Prostate gland (tissue), 2 donors: ENCODE measurements around the gene ZFP69B. TPM values are rescaled to one million over a fixed set of nuclear protein-coding genes. Genes with fewer than 3 reads are reported as not detected.

Source experiments
- DNase-seq: peaks from one replicate; pipeline ENCODE4 v3.0.0-alpha.2; 2019; ENCODE audit warnings: low spot score
- H3K27ac ChIP-seq, 2 donors: fragments of 200-600 bp; sonication (generic); 2 replicates each; pipeline ENCODE4 v1.5.1; 2017 to 2019
- H3K27me3 ChIP-seq: fragments of 200-600 bp; sonication (generic); replicated peaks from 2 replicates; pipeline ENCODE4 v1.5.1; 2019; ENCODE audit not compliant: insufficient read depth
- H3K36me3 ChIP-seq, 2 donors: fragments of 200-600 bp; sonication (generic); 1 replicate in 1 of 2; 2 replicates in 1 of 2; pipeline versions ENCODE4 v1.5.1 to v1.8.1; 2017 to 2019
- H3K4me1 ChIP-seq: fragments of 200-600 bp; sonication (generic); replicated peaks from 2 replicates; pipeline ENCODE4 v1.5.1; 2019
- H3K4me3 ChIP-seq, 2 donors: fragments of 200-600 bp; sonication (generic); 2 replicates each; pipeline ENCODE4 v1.5.1; 2017 to 2019
- H3K9me3 ChIP-seq: fragments of 200-600 bp; sonication (generic); 2 replicates; pipeline ENCODE4 v1.5.1; 2017
- CTCF ChIP-seq, 4 experiments: fragments of 200-600 bp in 2 of 4; fragments of 450-650 bp in 2 of 4; sonication (generic) in 2 of 4; IDR thresholded peaks; 1 replicate in 3 of 4; 2 replicates in 1 of 4; pipeline ENCODE4 v1.5.1; 2016 to 2019; ENCODE audit warnings: antibody characterized with exemption in 4 of 4, mild to moderate bottlenecking in 2 of 4, moderate library complexity in 2 of 4
- POLR2A ChIP-seq: fragments of 450-650 bp; IDR thresholded peaks from one replicate; pipeline ENCODE4 v1.6.1; 2016; ENCODE audit warnings: antibody characterized with exemption, mild to moderate bottlenecking
- POLR2AphosphoS5 ChIP-seq: sonication (generic); formaldehyde crosslinking; IDR thresholded peaks from one replicate; pipeline ENCODE4 v1.6.1; 2017; ENCODE audit warnings: antibody characterized with exemption
- WGBS: methylation state at CpG from one replicate; pipeline ENCODE4 v1.1.5; 2018; 5-methylcytosine and 5-hydroxymethylcytosine counted together
- intact Hi-C: fragments of 100-400 bp; cut with DNase I; formaldehyde crosslinking; loops from one replicate; pipeline ENCODE4 v1.14.2; 2022
- total RNA-seq, 2 donors: library from RNA; depleted of rRNA; stranded (reverse); fragments of >200 nt; gene quantifications; one replicate each; pipeline ENCODE4 v1.1.0, GENCODE V29; 2016

Gene ZFP69B
- total RNA-seq, 2 donors from 2014 or later = 0.46 to 2.9 TPM

- intact Hi-C loops = loop anchor here (5.0 kb wide), 1 partner anchor 72 kb away; no protein-coding TSS in a partner anchor
- Histone ChIP-seq H3K27me3 (no peaks in the 10 kb centered on the region), H3K4me3 (no peak overlapping the region), H3K4me1 (no peaks in the 10 kb centered on the region), H3K9me3 (no peaks in the 10 kb centered on the region), H3K27ac (no peak overlapping the region), H3K36me3 (no peaks in the 10 kb centered on the region)
- no peak for TF ChIP-seq POLR2AphosphoS5
- 92% methylated on average over 3 of the region's 3 CpGs for WGBS
- no peak for DNase-seq
Observed at GRCh38 chr1:40414331-40414730, 35.9 kb upstream of the ZFP69B start.

GRCh38 chr1:40416709-40417108 is 33.6 kb upstream of the ZFP69B start:
- Histone ChIP-seq H3K4me3 (no peak overlapping the region), H3K27me3 (no peaks in the 10 kb centered on the region), H3K27ac (no peak overlapping the region), H3K36me3 (no peaks in the 10 kb centered on the region), H3K4me1 (no peaks in the 10 kb centered on the region), H3K9me3 (no peaks in the 10 kb centered on the region)
- TF ChIP-seq POLR2AphosphoS5 (no peak), POLR2A (no peak), CTCF (IDR thresholded peaks at IDR 0.05) (no peak)
- no peak for DNase-seq
- whole genome bisulfite sequencing = 97% methylated on average over 4 of the region's 4 CpGs
- intact Hi-C loops = no loop called here

- intact Hi-C loops = no loop called here
- H3K4me1 ChIP-seq = no peaks in the 10 kb centered on the region
- no peak overlapping the region for H3K4me3 ChIP-seq
- no peaks in the 10 kb centered on the region for H3K36me3 ChIP-seq
- TF ChIP-seq CTCF (IDR thresholded peaks at IDR 0.05) = no peak
- no peak for TF ChIP-seq POLR2AphosphoS5
- no peak for TF ChIP-seq POLR2A
- DNase-seq = no peak
- H3K27me3 ChIP-seq = no peaks in the 10 kb centered on the region
- H3K9me3 ChIP-seq = no peaks in the 10 kb centered on the region
- 64% methylated on average over 15 of the region's 15 CpGs for WGBS
- H3K27ac ChIP-seq = no peak overlapping the region
Observed at GRCh38 chr1:40421431-40422384, 28.6 kb upstream of the ZFP69B start.

GRCh38 chr1:40422630-40423263 is 27.5 kb upstream of the ZFP69B start:
- no peak for DNase-seq
- TF ChIP-seq POLR2A (no peak), POLR2AphosphoS5 (no peak), CTCF (IDR thresholded peaks at IDR 0.05) (no peak)
- intact Hi-C loops = no loop called here
- no peak overlapping the region for H3K27ac ChIP-seq
- no peaks in the 10 kb centered on the region for H3K4me1 ChIP-seq
- H3K9me3 ChIP-seq = no peaks in the 10 kb centered on the region
- H3K36me3 ChIP-seq = no peaks in the 10 kb centered on the region
- no peaks in the 10 kb centered on the region for H3K27me3 ChIP-seq
- WGBS = 76% methylated on average over 11 of the region's 11 CpGs
- no peak overlapping the region for H3K4me3 ChIP-seq

- WGBS = 84% methylated on average over 4 of the region's 4 CpGs
- no peak overlapping the region for H3K4me3 ChIP-seq
- H3K4me1 ChIP-seq = no peaks in the 10 kb centered on the region
- no peak overlapping the region for H3K27ac ChIP-seq
- DNase-seq = no peak
- no peaks in the 10 kb centered on the region for H3K36me3 ChIP-seq
- no peaks in the 10 kb centered on the region for H3K27me3 ChIP-seq
- intact Hi-C loops = no loop called here
- TF ChIP-seq CTCF (IDR thresholded peaks at IDR 0.05) (no peak), POLR2AphosphoS5 (no peak), POLR2A (no peak)
- H3K9me3 ChIP-seq = no peaks in the 10 kb centered on the region
Observed at GRCh38 chr1:40423264-40423642, 27.0 kb upstream of the ZFP69B start.
